Activated CD8-positive, alpha-beta memory T cell treated with anti-CD3 and anti-CD28 coated beads, Interleukin-2, amount 50 U/mL, for 1 hour (primary cell): ENCODE results near the gene SEMA4C.
A peak's percentile ranks its signal among the peaks of the same experiment; 100 is the strongest.

Source experiments
- DNase-seq: peaks from one replicate; pipeline ENCODE4 v3.0.0-alpha.2; 2020; ENCODE audit errors: extremely low read depth

Gene SEMA4C

GRCh38 chr2:96881349-96882195 lies 11.7 kb upstream of the SEMA4C start:
- DNase-seq: no peak

GRCh38 chr2:96880891-96881273 lies 11.0 kb upstream of the SEMA4C start:
- no peak for DNase-seq

GRCh38 chr2:96879545-96880040 lies 9.7 kb upstream of the SEMA4C start:
- no peak for DNase-seq

GRCh38 chr2:96878796-96879544 lies 9.1 kb upstream of the SEMA4C start:
- DNase-seq: no peak

DNA sequence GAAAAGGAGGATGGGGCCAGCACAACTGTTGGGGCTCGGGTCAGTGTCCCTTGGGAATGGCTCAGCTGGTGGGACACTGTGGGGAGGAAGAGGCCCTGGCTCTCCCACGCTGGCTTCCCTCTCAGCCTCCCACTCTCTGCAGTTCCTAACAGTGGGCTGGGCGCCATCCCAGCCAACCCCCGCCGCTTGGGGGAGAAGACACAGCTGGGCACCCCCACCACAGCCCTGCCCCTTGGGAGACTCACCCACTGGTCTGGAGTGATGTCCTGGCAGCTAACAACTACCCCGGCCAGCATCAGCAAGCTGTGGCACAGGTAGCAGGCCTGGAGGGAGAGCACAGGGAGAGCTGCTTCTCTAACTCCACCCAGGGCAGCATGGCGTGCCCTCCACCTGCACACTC lies 8.3 kb upstream of the SEMA4C start:
- DNase-seq: no peak

- DNase-seq: no peak
Observed at GRCh38 chr2:96877631-96878092, 7.8 kb upstream of the SEMA4C start.

DNA sequence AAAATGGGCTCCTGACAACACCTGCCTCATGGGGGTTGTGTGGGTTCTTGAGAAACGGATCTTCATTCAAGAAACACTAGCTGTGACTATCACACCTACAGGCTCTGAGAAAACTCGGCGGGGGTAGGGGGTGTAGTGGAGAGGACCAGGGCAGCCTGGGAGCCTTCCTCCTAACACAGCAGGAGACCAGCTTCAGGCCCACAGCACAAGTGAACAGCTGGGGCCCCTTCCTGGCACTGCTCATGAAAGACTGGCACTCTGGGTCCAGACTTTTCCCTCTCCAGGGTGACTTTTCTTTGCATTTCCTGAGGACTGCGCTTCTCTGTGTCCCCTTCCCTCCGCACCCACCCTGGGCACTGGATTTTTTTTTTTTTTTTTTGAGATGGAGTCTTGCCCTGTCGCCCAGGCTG lies 7.2 kb upstream of the SEMA4C start:
- DNase-seq: no peak

GRCh38 chr2:96876269-96877041 lies 6.6 kb upstream of the SEMA4C start:
- DNase-seq: no peak

GRCh38 chr2:96875498-96876268 lies 5.8 kb upstream of the SEMA4C start:
- no peak for DNase-seq

DNA sequence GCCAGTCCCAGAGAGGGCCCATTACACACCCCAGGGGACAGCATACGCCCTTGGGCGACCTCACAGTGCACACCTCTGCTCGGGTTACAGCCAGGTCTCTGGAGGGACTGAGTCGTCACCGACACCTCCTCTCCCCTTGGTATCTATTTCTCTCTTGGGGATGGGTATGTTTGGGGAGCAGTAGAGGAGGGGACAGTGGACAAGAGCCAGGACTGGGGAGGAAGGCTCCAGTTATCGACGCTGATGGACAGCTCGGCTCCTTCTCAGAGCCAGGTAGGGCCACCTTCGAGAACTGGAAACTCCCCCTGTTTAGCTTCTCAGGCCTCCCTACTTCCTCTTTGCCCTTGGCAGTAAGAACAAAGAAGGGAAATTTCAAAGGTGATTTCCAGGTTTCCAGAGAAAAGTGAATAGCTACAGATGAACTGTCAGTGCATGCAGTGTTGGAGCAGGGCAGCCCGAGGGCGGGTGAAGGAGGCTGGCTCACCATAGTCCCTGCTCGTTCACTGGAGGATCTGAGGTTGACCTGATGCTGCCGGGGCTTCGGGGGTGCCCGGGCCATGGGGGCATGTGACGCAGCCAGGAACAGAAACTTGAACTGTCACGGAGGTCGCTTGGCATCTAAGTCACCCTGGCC lies 4.4 kb upstream of the SEMA4C start:
- DNase-seq: no peak

DNA sequence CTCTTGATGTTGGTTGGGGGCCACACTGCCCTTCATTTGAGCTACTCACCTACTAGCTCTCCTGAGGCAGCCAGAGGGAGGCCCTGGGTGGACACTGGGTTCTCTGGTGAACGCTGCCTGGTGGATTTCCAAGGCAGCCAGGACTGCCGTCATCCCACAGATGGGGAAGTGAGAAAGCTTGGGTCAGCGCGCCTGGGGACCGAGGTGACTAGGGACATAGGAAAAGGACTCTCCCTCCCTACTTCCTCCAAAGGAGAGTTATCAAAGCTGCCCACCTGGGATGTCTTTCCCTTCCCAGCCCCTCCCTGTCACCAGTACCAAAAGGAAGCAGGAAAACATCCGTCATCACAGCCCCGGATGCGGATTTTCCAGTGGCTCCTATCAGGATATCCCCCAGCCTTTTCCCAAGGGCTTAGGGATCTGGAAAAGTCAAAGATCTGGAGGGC lies 3.8 kb upstream of the SEMA4C start:
- no peak for DNase-seq

GRCh38 chr2:96872591-96873349 lies 2.9 kb upstream of the SEMA4C start:
- no peak for DNase-seq

DNA sequence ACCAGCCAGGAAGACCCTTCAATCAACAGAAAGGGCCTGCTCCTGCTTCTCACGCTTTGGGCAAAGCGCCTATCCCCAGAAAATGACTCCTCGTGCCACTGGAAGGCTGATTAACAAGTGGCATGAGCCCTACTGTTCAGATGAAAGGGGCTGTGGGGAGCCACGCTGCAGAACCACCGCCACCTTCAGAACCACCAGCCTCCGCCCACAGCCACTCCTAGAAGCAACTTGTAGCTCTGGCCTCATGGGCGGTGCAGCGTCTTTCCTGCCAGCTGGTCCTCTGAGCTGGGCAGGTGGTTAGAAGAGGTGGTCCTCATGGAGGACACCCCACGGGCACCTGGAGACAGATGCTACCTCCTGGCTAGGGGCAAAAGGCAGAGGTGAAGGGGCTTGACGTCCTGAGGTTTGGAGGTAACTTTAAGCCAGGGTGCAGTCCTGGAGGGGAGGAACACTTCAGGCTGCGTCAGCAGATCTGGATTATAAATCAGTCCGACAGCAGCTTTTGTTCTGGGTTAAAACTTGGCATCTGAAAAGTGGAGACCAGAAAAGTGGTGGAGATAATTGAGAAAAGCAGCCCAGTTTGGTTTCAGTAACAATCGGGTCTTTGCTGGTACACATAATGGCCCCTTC lies 861 bp upstream of the SEMA4C start:
- DNase-seq: peak; percentile 43

DNA sequence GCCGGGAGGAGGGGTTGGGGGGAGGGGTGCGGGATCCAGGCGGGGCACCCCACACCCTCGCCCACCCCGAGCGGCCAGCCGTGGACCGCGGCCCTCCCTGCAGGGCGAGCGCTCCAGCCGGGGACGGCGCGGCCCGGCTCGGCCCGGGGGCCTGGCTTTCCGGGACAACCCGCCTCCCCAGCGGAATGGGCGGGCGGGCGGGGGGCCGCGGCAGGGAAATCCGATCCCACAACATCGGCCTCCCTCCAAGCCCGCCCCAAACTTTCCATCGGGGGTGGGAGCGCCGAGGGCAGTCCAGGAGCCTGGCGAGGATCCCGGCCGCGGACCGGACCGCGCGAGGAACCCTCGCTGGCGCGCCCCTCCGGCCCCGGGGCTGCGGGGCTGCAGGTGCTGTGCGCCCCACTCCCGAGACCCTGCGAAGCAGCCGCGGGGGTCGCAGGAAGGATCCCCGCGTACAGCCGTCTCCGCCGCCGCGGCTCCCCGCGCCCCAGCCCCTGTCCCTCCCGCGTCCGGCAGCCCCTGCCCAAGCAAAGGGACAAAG lies 529 bp downstream of the SEMA4C start:
- no peak for DNase-seq

DNA sequence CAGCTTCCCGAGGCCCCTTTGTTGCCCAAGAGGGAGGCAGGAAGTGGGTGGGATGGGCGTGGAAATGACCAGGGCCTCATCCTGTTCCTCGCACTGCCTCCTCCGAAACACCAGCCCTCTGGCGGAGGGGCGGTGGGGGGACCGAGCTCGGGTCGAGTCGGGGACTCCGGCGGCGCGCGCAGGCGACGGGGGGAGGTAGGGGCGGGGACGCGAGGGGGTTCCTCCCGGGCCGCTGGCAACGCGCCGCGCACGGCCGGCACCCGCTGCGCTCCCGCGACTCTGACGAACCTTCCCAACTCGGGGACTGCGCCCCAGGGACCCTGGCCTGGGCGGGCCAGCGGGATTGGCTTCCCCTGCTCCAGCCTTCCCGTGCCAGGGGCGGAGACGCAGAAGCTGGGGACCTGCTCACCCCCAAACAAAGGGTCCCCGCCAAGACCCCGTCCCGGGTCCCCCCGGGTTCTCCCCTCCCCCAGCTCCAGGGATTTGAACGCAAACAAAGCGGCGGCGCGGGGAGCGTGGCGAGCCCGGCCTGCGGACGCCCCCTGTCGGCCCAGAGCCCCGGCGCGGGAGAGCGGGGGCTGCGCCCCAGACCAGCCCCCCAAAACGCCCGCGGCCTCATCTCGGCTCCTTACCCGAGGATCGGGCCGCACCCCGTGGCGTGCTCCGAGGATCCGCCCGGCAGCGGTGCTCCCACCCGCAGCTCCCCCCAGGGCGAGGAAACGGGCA lies 1.2 kb downstream of the SEMA4C start:
- DNase-seq: no peak

DNA sequence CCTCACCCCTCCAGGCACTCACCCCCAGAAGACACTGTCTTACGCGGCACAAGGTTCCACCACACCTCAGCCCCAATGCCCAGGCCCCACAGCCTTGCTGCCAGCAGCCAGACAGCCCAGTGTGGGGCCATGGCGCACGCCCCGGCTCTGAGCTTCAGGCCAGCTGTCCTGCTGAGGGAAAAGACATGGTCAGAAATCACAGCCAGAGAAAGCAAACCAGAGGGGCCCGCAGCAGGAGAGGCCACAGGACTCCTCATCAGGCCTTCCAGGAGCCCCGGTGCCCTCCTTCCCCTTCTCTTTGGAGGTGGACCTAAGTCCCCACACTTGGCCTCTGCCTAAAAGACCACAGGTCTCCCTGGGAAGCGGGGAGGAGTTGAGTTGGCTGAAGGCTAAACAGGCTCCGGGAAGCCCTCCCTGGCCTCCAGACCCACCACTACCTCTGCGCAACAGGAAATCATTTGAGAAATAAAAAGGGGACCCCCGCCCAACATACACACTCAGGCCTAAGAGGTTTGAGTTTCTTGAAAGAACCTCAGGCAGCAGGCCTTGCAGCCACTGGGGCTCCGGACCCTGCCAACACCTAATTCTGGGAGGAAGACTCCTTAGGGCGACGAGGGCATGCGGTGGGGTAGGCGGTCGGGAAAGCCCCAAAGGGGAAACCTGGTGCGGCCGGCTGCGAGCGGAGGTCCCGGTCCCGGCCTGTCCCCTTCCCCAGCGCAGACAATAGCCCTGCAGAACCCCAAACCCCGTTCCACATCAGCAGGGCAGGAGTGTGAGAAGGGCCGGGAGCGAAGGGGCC lies 1.9 kb downstream of the SEMA4C start:
- no peak for DNase-seq

GRCh38 chr2:96866986-96867755 lies 2.7 kb downstream of the SEMA4C start:
- DNase-seq: no peak
